ENCODE data around the gene ASTN2. TPM values are rescaled to one million over a fixed set of nuclear protein-coding genes. Genes with fewer than 3 reads are reported as not detected.

ASTN2 gene
- total and polyA plus RNA-seq, 9 of the 15 experiments (the other 6 are each of a cell fraction or from before 2014, with no cell fraction given) = 0.56 to 3.5 (median 1.9) TPM

GRCh38 chr9:117458066-117458465, 43.2 kb upstream of the ASTN2 start (continued):
- TF ChIP-seq HINFP (tag; conservative IDR thresholded peaks at IDR 0.05; ENCODE audit: low read depth) (no peak), NCOA6 (IDR thresholded peaks at IDR 0.05) (no peak), SP1 (CRISPR knock-in tag; IDR thresholded peaks at IDR 0.05) (no peak)

GRCh38 chr9:117454711-117455110, 39.9 kb upstream of the ASTN2 start:
- Histone ChIP-seq H3K27ac (ENCODE audit: extremely low read depth, low read depth, low read length) (no peak overlapping the region), H3K27me3 (ENCODE audit: control insufficient read depth in 2 of 2, insufficient read depth in 2 of 2, low read length in 2 of 2) (no peaks in the 10 kb centered on the region), H3K79me2 (ENCODE audit: control insufficient read depth, insufficient read depth, low read length) (no peaks in the 10 kb centered on the region), H4K20me1 (replicated peaks; ENCODE audit: control insufficient read depth, insufficient read depth, low read length) (no peaks in the 10 kb centered on the region), H3K9me3 (replicated peaks; ENCODE audit: control insufficient read depth, insufficient read depth, low read depth, low read length) (no peaks in the 10 kb centered on the region; the same call in 1 of the 2 replicates), H3K9me1 (ENCODE audit: control insufficient read depth, insufficient read depth, low read length) (no peaks in the 10 kb centered on the region), H3K4me3 (no peak overlapping the region), H3K9ac (ENCODE audit: insufficient read depth in 1 of 2, low read depth in 2 of 2, low read length in 2 of 2) (no peak overlapping the region), H3K4me2 (ENCODE audit: insufficient read depth, low read length) (no peak overlapping the region), H3K36me3 (ENCODE audit: control insufficient read depth, insufficient read depth, low read length) (no peaks in the 10 kb centered on the region), H3K4me1 (replicated peaks in 1 of 2; ENCODE audit: control insufficient read depth in 2 of 2, insufficient read depth in 2 of 2, low read length in 2 of 2) (no peaks in the 10 kb centered on the region), H2AFZ (ENCODE audit: low read depth, low read length) (no peak overlapping the region)
- FAIRE-seq (no peak), DNase-seq (ENCODE audit: extremely low read depth in 1 of 4, low spot score in 3 of 4) (no peak), ATAC-seq (no peak)
- CTCF ChIA-PET (ENCODE audit: low intra/inter-chr PET ratio) = no interaction called here
- in situ Hi-C loops (cut with MboI) = no loop called here
- intact Hi-C loops (cut with micrococcal nuclease) = no loop called here
- TF ChIP-seq HES1 (IDR thresholded peaks at IDR 0.05; ENCODE audit: low read depth) = no peak
- no peak for TF ChIP-seq FOXK1 (CRISPR knock-in tag; IDR thresholded peaks at IDR 0.05; ENCODE audit: borderline replicate concordance)
- no peak for TF ChIP-seq HDGF (IDR thresholded peaks at IDR 0.05)
- no peak for TF ChIP-seq SMARCC2 (IDR thresholded peaks at IDR 0.05; ENCODE audit: low read depth)
- no peak for TF ChIP-seq GTF2A2 (tag; IDR thresholded peaks at IDR 0.05)
- TF ChIP-seq E2F3 (CRISPR knock-in tag; IDR thresholded peaks at IDR 0.05) = no peak
- no peak for TF ChIP-seq NFIX (CRISPR knock-in tag; IDR thresholded peaks at IDR 0.05; ENCODE audit: low read depth)
- no peak for TF ChIP-seq MBD1 (CRISPR knock-in tag; IDR thresholded peaks at IDR 0.05)
- TF ChIP-seq RBM15 (IDR thresholded peaks at IDR 0.05; ENCODE audit: insufficient read depth, low read length) = no peak
- no peak for TF ChIP-seq ZNF507 (tag; conservative IDR thresholded peaks at IDR 0.05)
- TF ChIP-seq EP400 (IDR thresholded peaks at IDR 0.05) = no peak
- TF ChIP-seq ZNF24 (IDR thresholded peaks at IDR 0.05) = no peak
- TF ChIP-seq TBP (optimal IDR thresholded peaks at IDR 0.05; ENCODE audit: low read depth, low read length) = no peak
- no peak for TF ChIP-seq ELK1 (CRISPR knock-in tag; IDR thresholded peaks at IDR 0.05)
- no peak for TF ChIP-seq KDM4B (IDR thresholded peaks at IDR 0.05; ENCODE audit: borderline replicate concordance in 2 of 2, low read depth in 1 of 2)
- no TSS peak for BruUV-seq (replicated peaks)
- POLR2A ChIA-PET = no interaction called here

Measured in K562 (cell line).